Measurements from ENCODE around the gene LDB3.
"Not testable (repeated sequence)": the region's sequence is repeated elsewhere in the genome, so short reads cannot be mapped to it uniquely, and the experiment has no call there.

The LDB3 gene

GRCh38 chr10:86734207-86734988, 66.1 kb downstream of the LDB3 start:
- DNase-seq = no peak

DNA sequence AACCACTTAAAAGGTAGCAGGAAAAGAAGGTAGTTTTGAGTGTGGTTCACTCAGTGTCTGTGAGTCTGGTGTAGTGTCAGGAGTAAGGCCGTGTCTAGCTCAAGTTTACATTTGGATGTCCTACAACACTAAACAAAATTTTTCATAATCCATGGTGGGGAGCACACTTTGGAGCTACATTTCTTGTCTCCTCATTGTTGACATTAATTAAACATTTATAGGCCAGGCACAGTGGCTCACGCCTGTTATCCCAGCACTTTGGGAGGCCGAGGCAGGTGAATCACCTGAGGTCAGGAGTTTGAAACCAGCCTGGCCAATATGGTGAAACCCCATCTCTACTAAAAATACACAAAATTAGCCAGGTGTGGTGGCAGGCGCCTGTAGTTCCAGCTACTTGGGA, 67.0 kb downstream of the LDB3 start:
- not testable (repeated sequence) for DNase-seq

DNA sequence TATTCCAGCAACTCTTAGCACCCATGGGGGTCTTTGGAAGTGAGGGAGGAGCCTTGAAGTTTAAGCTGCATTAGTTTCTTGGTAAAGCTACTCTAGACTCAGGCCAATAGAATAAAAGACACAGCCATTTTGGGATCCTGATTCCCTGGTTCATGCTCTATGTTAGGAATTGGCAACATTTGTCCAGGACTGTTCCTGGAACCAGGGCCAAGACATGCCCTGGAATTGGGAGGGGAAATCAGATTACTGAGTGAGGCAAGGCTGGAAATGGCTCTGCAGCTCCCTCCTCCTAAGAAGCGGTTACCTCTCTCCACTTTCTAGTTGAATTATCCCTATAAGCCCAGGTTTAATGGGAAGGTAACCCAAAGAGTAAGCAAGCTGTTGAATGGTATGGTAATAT, 73.9 kb downstream of the LDB3 start:
- no peak for DNase-seq

GRCh38 chr10:86744067-86744725, 75.9 kb downstream of the LDB3 start:
- DNase-seq = no peak

DNA sequence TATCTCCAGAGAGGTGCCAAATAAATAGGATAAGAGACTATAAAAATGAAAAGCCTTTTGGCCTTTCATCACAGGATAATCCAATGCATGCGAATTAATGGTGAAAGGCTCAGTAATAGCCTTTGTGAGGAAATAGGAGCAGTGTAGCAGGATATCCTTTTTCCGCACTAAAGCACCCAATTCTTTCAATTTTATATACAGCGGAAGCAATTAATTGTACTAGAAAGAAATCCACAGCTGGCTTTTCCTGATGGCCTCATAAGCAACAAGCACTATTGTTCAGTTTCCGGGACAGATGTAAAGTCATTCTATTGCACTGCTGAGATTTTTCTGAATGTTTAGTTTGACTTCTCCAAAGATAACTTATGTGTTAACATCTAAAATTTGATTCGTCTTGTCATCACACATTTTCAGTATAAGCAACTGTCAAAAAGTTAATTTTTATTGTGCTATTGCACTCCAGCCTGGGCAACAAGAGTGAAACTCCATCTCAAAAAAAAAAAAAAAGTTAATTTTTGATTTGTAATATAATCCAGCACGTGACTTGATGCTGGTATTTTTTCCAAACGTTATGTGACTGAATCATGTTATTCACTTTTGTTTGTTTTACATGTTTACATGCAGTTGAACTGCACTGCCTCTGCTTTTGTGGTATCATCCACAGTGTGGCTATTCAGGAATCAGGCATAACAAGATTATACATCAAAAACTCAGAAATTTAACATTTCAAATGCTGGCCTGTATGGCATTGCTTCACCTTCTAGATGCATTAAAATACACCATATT, 79.7 kb downstream of the LDB3 start:
- no peak for DNase-seq

DNA sequence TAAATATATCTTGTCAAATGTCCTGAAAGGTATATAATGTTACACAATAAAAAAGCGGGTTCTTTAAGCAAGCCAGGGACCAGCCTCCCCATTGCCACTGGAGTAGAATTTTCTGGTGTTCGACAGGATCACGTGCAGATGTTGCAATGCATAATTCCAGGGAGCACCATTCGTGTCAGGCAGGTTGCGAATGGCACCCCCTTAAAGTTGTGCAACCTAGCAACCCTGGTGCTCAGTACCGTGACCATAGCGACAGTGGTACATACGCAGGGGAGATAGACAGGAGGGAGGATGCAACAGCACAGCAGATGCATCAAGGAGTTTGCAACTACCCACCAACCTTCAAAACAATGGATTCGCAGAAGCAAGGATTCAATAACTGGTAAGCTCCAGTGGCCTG, 81.5 kb downstream of the LDB3 start:
- DNase-seq = no peak

GRCh38 chr10:86751477-86751876, 83.2 kb downstream of the LDB3 start:
- DNase-seq = no peak

GRCh38 chr10:86752311-86752710, 84.0 kb downstream of the LDB3 start:
- DNase-seq = no peak

DNA sequence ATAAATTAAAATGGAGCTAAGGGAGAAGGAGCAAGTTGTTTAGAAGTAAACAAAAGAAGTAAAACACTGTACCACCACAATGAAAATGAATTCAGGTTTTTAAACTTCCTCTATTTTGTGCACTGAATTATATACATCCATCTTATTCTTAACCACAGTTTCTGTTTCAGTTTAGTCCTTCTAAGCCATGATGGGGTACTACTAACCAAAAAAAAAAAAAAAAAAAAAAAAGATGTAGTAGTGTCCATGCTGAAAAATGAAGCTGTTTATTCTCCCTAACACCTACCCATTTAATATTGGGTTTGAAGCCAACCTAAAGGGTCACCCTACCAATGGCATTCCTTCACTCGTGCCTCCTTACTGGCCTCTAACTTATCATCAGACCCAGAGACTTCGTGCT, 84.7 kb downstream of the LDB3 start:
- DNase-seq = no peak

DNA sequence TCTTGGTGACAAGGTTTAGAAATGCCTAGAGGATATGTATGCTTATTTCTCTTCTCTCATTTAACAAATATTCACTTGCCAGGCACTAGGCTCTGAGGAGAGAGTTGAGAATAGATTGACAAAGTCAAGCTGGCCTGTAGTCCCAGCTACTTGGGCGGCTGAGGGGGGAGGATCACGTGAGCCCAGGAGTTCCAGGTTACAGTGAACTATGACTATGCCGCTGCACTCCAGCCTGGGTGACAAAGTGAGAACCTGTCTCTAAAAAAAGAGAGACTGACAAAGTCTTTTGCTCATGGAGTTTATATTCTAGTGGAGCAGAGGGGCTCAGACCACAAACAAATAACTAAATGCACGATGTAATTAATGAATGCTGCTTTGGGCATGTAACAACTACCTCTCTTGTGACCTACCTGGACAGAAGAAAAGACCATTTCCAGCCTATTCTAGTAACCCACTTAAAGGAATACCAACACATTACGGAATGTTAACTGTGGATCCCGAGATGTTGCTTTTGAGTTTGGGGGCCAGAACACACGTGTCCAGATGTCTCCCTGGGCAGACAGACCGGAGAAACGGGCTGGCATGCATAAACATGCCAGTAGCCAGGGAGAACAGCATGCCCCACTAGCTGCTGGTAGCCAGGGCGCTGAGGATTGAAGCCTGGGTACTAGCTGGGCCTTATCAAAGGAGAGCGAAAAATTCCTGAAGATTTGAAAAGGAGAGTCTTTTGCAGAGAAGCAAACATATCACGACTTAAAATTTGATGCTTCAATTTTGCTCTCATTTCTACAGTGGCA, 85.5 kb downstream of the LDB3 start:
- DNase-seq = no peak

- DNase-seq = no peak
Observed at GRCh38 chr10:86755454-86755739, 87.1 kb downstream of the LDB3 start.

DNA sequence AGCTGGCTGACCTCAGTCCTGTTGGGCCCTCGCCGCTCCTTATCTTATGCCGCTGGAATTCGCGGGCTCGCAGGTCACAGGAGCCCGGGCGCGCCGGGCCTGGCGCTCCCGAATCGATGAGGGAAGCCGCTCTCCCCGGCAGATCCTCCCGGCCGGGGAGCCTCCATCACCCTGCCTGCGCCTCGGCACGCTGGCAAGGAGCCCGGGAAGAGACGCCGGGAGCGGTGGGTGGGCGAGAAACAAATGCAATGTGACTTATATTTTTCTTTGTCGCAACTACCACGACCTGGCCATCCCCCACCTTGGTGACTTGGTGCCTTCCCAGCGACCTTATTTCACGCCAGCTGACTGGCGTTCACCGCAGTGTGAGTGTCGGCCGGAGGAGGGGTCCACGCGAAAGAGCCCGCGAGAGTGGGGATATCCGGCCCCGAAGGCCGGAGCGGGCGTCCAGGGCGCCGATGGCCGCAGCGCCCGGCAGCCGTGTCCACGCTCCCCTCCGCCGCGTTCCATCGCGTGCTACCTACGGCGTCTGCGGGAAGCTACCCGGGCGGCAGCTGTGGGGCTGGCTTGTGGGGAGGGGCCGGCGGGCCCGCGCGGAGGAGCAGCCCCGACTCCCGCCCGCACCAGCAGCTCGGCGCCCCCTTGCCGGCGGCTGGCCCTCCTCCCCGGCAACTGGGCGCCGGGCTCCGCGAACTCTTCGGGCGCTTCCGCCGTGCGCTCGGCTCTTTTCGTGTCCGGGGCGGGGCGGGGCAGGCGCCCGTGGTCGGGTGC, 87.6 kb downstream of the LDB3 start:
- peak; percentile 66 to 72 for DNase-seq

- no peak for DNase-seq
Observed at GRCh38 chr10:86756511-86757112, 88.3 kb downstream of the LDB3 start, which contains the start of gene BMPR1A. Gene BMPR1A (plus strand): TSS chr10:86756619. CDS start chr10:86876019, 119,400 bp downstream.

- DNase-seq = peak in 1 of 2 experiments; percentile 28
Observed at GRCh38 chr10:86757113-86757972, 89.0 kb downstream of the LDB3 start.

DNA sequence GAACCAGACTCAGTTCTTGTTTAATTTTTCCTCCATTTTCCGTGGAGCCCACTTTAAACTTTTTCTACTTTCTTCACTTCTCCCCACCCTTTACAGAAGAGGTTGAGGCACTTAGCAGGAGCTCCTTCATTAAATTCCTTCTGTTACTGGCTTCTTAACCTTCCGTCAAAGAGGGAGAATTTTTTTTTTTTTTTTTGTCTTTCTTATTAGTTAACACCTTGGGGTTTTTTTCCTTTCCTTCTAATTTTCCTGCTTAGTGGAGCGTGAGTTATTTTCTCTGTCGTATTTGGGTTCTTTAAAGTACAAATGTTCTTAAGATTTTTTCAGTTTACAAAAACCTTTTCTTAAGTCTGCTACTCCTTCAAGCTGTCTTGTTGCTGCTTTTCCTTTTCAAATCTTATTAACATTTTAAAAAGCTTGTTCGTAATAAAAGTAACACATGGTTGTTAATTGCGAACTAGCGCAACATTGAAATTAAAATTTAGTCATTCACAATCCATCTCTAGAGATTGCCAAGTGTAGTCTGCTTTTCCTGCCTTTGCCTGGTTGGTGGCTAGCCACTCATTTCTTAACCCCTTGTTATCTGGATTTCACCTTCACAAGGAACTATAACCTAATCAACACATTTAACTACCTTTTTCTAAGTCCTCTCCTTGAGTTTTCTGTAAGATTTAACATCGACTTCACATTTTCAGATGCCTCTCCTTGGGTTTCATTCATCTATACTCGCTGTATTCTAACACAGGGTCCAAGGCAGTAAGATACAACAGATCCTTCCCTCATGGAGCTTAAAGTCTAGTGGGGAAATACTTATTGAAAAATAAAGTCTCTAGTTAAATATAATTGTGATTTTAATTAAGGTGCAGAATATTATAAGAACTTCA, 90.1 kb downstream of the LDB3 start:
- no peak for DNase-seq

GRCh38 chr10:86759073-86759672, 90.9 kb downstream of the LDB3 start:
- no peak for DNase-seq

- no peak for DNase-seq
Observed at GRCh38 chr10:86763404-86763803, 95.1 kb downstream of the LDB3 start.

DNA sequence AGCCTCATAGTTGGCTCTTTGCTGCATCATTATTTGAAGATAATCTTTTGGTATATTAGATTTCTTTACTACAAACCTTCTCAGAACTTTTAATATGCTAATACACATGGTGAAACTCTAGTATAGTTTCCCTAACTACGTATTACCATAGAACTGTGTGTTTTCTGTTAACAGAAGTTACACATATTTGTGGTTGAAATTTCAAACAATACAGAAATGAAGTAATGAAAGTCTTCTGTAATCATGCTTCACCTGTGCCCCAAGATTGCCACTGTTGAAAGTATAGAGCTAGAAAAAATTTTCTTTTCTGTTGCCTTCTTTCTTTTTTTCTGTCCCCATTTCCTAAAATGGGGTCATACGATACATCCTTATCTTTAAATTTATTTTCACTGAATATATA, 97.2 kb downstream of the LDB3 start:
- no peak for DNase-seq

DNA sequence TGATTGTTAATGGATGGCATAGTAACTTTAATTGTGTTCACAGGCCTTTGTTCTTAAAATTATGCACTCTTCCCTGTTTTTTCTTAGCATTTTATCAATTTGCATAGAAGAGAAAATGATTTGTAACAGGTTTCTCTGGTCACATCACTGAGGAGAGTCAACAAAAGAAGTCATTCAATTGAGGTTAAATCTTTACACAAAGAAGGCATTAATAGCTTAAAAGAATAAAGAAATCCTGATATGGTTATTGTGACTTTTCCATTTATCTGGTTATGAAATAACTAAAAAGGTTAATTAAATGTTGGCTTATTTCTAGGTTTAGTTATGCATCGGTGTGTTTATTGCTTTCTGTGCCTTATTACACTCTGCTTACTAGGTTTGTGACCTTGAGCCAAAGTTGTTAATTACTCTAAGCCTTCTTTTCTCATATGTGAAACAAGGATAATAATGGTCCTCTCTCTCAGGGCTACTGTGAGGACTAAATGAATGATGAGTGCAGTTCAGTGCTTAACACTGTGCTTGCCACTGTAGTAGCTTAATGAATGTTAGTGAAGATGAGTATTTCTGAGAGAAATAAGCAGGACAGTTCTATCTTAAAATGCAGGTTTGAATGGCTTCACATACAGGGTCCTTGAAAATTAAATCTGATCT, 100.2 kb downstream of the LDB3 start:
- DNase-seq = no peak
